Neural progenitor cell (in vitro differentiated cells): ENCODE results near the gene PGLYRP4. TPM values are rescaled to one million over a fixed set of nuclear protein-coding genes. Genes with fewer than 3 reads are reported as not detected.

Experiments used
- DNase-seq: peaks from one replicate; pipeline ENCODE4 v3.0.0-alpha.2; 2016; ENCODE audit warnings: low spot score
- H2AFZ ChIP-seq: fragments of 200-600 bp; sonication (generic); replicated peaks from 2 replicates; pipeline ENCODE4 v1.6.1; 2016; ENCODE audit warnings: antibody characterized with exemption
- H3F3A ChIP-seq: fragments of 200-600 bp; sonication (generic); 2 replicates; pipeline ENCODE4 v1.6.1; 2016; ENCODE audit warnings: antibody characterized with exemption, low read depth
- H3K27ac ChIP-seq: fragments of 200-600 bp; sonication (generic); 2 replicates; pipeline ENCODE4 v1.5.1; 2016; ENCODE audit warnings: mild to moderate bottlenecking
- H3K27me3 ChIP-seq: fragments of 200-600 bp; sonication (generic); 2 replicates; pipeline ENCODE4 v1.6.1; 2016; ENCODE audit warnings: mild to moderate bottlenecking, moderate library complexity
- H3K36me3 ChIP-seq: fragments of 200-600 bp; sonication (generic); 2 replicates; pipeline ENCODE4 v1.5.1; 2016
- H3K4me1 ChIP-seq: fragments of 200-600 bp; sonication (generic); 2 replicates; pipeline ENCODE4 v1.6.1; 2016; ENCODE audit warnings: mixed run types
- H3K4me2 ChIP-seq: fragments of 200-600 bp; sonication (generic); 2 replicates; pipeline ENCODE4 v1.6.1; 2016
- H3K4me3 ChIP-seq: fragments of 200-600 bp; sonication (generic); 2 replicates; pipeline ENCODE4 v1.5.1; 2016
- H3K79me2 ChIP-seq: fragments of 200-600 bp; sonication (generic); 2 replicates; pipeline ENCODE4 v1.6.1; 2016; ENCODE audit warnings: low read depth
- H3K9ac ChIP-seq: fragments of 200-600 bp; sonication (generic); 2 replicates; pipeline ENCODE4 v1.6.1; 2016
- H3K9me3 ChIP-seq: fragments of 200-600 bp; sonication (generic); 2 replicates; pipeline ENCODE4 v1.5.1; 2016; ENCODE audit warnings: low read depth
- H4K20me1 ChIP-seq: fragments of 200-600 bp; sonication (generic); 2 replicates; pipeline ENCODE4 v1.6.1; 2016; ENCODE audit warnings: low read depth
- H3K27ac Mint-ChIP-seq: 3 replicates; pipeline ENCODE4 v1.8.0; 2021; ENCODE audit warnings: mixed read lengths
- H3K27me3 Mint-ChIP-seq: 2 replicates; pipeline ENCODE4 v1.8.0; 2022; ENCODE audit warnings: low read depth, mild to moderate bottlenecking, inconsistent platforms, moderate library complexity, mixed read lengths; ENCODE audit not compliant: insufficient read depth
- H3K36me3 Mint-ChIP-seq: 3 replicates; pipeline ENCODE4 v1.8.0; 2021; ENCODE audit warnings: mixed read lengths
- H3K4me1 Mint-ChIP-seq: 3 replicates; pipeline ENCODE4 v1.8.0; 2021; ENCODE audit warnings: mixed read lengths
- H3K4me3 Mint-ChIP-seq: 3 replicates; pipeline ENCODE4 v1.8.0; 2021; ENCODE audit warnings: mild to moderate bottlenecking, moderate library complexity, mixed read lengths
- H3K9me3 Mint-ChIP-seq: 3 replicates; pipeline ENCODE4 v1.8.0; 2020; ENCODE audit warnings: mixed read lengths
- CTCF ChIP-seq: fragments of 200-600 bp; sonication (generic); IDR thresholded peaks from 2 replicates; pipeline ENCODE4 v1.5.1; 2017; ENCODE audit warnings: antibody characterized with exemption, mild to moderate bottlenecking
- EZH2 ChIP-seq: fragments of 200-600 bp; sonication (generic); IDR thresholded peaks from 2 replicates; pipeline ENCODE4 v1.6.1; 2017; ENCODE audit warnings: antibody characterized with exemption, mild to moderate bottlenecking, moderate library complexity
- EZH2phosphoT487 ChIP-seq: fragments of 200-600 bp; sonication (generic); IDR thresholded peaks from 2 replicates; pipeline ENCODE4 v1.6.1; 2017; ENCODE audit warnings: antibody characterized with exemption
- total RNA-seq: library from RNA; depleted of rRNA; stranded (reverse); fragments of >200 nt; gene quantifications from 2 replicates; pipeline ENCODE4 v1.2.3, GENCODE V29; 2015; ENCODE audit warnings: low replicate concordance

PGLYRP4 gene
- total RNA-seq, 1 donor from 2014 or later, result not detected

- Mint-ChIP-seq H3K27me3 (peaks cover 10% of the 10 kb centered on the region), H3K36me3 (no peaks in the 10 kb centered on the region), H3K9me3 (no peaks in the 10 kb centered on the region), H3K4me1 (no peaks in the 10 kb centered on the region), H3K27ac (no peak overlapping the region), H3K4me3 (no peak overlapping the region)
- Histone ChIP-seq H3K4me2 (no peak overlapping the region), H3K9ac (no peak overlapping the region), H4K20me1 (no peaks in the 10 kb centered on the region), H3F3A (no peaks in the 10 kb centered on the region), H3K27ac (no peak overlapping the region), H2AFZ (no peak overlapping the region), H3K9me3 (no peaks in the 10 kb centered on the region), H3K4me1 (no peaks in the 10 kb centered on the region), H3K36me3 (no peaks in the 10 kb centered on the region), H3K27me3 (no peaks in the 10 kb centered on the region), H3K4me3 (no peak overlapping the region), H3K79me2 (no peaks in the 10 kb centered on the region)
- no peak for DNase-seq
- TF ChIP-seq EZH2 (no peak), CTCF (no peak), EZH2phosphoT487 (no peak)
These were observed 47.8 kb upstream of the PGLYRP4 start for GRCh38 chr1:153396461-153396860.

GRCh38 chr1:153395776-153396175 is 47.1 kb upstream of the PGLYRP4 start:
- Mint-ChIP-seq H3K27ac (no peak overlapping the region), H3K4me1 (no peaks in the 10 kb centered on the region), H3K9me3 (no peaks in the 10 kb centered on the region), H3K36me3 (no peaks in the 10 kb centered on the region), H3K27me3 (peaks cover 10% of the 10 kb centered on the region), H3K4me3 (no peak overlapping the region)
- Histone ChIP-seq H3K4me1 (no peaks in the 10 kb centered on the region), H3K9me3 (no peaks in the 10 kb centered on the region), H3K27ac (no peak overlapping the region), H3K79me2 (no peaks in the 10 kb centered on the region), H3K4me3 (no peak overlapping the region), H4K20me1 (no peaks in the 10 kb centered on the region), H3K4me2 (no peak overlapping the region), H3K9ac (no peak overlapping the region), H3K27me3 (no peaks in the 10 kb centered on the region), H3K36me3 (no peaks in the 10 kb centered on the region), H3F3A (no peaks in the 10 kb centered on the region), H2AFZ (no peak overlapping the region)
- TF ChIP-seq EZH2phosphoT487 (no peak), CTCF (no peak), EZH2 (no peak)
- no peak for DNase-seq

- Mint-ChIP-seq H3K27me3 (peaks cover 10% of the 10 kb centered on the region), H3K4me3 (no peak overlapping the region)
These were observed 46.6 kb upstream of the PGLYRP4 start for GRCh38 chr1:153395136-153395685.

More at GRCh38 chr1:153395136-153395685, 46.6 kb upstream of the PGLYRP4 start:
- Histone ChIP-seq H3K9ac (no peak overlapping the region), H2AFZ (no peak overlapping the region), H3K4me1 (no peaks in the 10 kb centered on the region), H3K27ac (no peak overlapping the region), H3K27me3 (no peaks in the 10 kb centered on the region), H3K4me3 (no peak overlapping the region), H3K9me3 (no peaks in the 10 kb centered on the region), H3K4me2 (no peak overlapping the region), H3K36me3 (no peaks in the 10 kb centered on the region), H3F3A (no peaks in the 10 kb centered on the region), H4K20me1 (no peaks in the 10 kb centered on the region), H3K79me2 (no peaks in the 10 kb centered on the region)
- H3K36me3 Mint-ChIP-seq, result no peaks in the 10 kb centered on the region
- H3K27ac Mint-ChIP-seq, result no peak overlapping the region
- no peaks in the 10 kb centered on the region for H3K9me3 Mint-ChIP-seq
- TF ChIP-seq EZH2 (no peak), CTCF (no peak), EZH2phosphoT487 (no peak)
- no peak for DNase-seq
- no peaks in the 10 kb centered on the region for H3K4me1 Mint-ChIP-seq
